NCI-H2107 (cell line): ENCODE results near the gene CD59.

Source experiments
- DNase-seq: peaks from one replicate; lab custom pipeline; 2025; lab: John Stamatoyannopoulos, UW

CD59 gene, protein sequence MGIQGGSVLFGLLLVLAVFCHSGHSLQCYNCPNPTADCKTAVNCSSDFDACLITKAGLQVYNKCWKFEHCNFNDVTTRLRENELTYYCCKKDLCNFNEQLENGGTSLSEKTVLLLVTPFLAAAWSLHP

DNA sequence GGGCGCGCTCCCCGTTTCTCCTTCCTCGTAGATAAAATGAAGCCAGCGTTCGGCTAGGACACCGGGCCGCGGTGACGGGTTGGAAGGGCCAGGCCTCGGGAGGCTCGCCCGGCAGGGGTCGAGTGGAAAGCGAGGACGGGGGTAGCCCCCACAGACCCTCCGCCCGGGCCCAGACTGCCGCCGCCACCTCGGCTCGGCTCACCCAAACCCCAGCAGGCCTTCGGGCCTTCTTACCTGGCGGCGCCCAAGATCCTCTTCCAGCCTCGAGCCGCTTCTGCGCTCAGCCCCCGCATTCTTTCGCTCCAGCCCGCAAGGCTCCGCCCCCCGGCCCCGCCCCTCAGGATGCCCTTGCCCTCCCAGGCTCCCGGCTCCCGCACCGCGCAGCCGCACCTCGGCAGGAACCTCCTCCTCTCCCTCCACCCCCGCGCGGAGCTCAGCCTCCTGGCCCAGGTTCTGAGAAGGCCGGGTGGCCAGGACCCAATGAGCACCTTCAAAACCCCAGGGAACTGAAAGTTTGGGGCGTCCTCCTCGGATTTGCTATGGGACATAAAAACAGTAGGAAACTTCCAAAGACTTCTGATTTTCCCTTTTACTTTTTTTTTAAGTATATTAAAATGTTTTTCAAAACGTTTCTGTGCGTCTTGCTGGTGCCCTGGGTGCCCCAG lies at the start of gene CD59:
TSS of gene CD59 (minus strand) at position 276 of the 665 bp plus-strand sequence. CDS start 13,978 bp downstream, outside the sequence.
- peak; percentile 78 for DNase-seq

DNA sequence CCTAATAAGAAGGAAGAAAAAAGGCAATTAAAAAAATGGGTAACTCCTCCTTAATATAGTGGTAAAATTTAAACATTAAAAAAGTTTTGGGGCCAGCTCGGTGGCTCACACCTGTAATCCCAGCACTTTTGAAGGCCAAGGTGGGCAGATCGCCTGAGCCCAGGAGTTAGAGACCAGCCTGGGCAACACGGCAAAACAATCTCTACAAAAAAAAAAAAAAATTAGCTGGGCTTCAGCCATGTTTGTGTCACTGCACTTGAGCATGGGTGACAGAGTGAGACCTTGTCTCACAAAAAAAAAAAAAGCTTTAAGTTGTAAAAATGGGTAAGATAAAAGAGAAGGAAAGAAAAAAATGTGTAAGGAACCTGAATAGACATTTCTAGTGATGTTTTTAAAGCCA lies 49.4 kb upstream of the CD59 start:
- no peak for DNase-seq

DNA sequence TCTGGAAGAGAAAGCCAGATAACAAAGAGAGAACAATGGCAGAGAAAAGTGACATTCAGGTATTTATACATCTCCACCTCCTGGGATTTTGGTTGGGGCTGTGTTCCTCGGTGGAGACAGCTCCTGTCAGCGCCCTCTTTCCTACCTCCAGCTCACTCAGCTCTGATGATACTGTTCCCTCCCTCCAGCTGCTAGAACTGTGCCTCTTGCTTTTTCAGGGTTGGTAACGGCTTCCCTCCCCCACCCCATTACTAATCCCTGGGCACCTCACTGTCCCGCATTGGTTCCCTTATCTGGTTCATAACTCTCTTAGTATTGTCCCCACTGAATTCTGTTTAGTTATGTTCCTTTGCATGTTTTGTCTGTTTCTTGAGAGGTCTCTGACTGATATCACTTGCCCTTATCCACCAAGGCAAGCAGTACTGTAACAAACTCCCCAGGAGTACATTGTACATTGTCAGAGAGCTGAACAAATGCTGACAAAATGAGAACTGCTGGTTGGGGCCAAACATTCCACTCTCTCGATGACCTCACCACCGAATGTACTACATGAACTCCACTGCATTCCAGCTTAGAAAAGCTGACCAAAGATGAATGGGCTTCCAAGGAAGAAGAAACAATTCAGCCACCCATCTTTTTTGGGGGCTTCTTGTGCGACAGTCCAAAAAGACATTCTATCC lies 43.8 kb upstream of the CD59 start:
- no peak for DNase-seq

DNA sequence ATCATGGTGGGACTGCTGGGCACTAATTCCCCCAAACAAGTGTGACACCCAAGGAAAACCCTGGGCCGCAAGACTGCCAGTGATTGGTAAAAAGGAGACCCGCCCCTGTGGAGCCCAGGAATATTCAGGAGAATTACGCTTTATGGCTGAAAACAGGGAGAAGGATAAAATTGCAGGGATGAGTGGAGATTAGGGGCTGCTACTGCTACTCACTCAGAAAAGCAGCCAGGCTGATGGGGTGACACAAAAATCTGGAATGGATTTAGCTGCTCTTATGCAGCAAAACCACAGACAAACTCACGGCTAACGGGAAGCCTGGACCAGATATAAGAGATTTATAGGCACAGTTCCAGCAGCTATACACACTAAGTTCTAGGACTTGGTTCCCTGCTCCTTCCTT lies 42.5 kb upstream of the CD59 start:
- no peak for DNase-seq

DNA sequence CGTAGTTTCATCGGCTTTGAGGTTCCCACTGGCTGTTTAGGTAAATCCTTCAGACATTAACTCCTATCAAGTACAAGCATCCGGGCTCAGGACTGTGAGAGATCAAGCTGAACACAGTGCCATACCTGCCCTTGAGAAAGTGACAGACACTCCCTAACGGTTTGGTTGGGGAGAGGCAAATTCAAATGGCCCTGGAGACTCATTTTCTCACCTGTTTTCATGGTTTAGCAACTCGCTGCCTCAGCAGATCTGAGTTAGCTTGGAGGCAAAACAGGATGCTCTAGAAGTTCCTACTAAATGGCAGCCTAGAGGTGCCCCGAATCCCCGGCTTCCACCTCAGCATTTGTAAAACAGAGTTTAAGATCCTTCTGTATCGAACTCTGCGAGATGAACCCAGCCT lies 41.7 kb upstream of the CD59 start:
- no peak for DNase-seq

DNA sequence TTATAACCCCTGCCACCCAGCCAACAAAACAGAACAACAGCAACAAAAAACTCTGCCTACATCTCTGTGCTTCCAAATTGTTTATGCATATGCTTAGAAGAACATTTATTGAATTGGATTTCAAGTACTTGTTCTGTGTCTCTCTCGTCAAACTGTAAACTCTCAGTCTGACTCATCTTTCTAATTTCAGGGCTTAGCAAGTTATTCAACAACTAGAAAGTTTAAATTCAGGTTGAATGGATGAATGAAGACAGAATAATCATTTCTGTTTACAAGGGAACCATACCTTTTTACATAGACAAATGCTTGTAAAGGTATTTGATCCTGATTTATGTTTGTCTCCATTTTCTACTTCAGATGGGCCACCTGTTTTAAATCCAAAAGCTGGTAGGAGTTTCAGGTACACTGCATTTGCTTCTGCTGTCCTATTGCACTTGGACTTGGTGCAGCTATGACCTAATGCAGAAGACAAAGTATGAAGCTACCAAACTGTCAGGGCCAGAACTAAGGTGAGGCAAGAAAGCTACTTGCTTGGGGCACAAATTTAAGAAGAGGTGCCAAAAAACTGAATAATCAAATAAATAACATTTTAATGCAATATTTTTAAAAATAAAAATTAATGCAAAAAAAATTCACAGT lies 39.7 kb upstream of the CD59 start:
- DNase-seq, result no peak

DNA sequence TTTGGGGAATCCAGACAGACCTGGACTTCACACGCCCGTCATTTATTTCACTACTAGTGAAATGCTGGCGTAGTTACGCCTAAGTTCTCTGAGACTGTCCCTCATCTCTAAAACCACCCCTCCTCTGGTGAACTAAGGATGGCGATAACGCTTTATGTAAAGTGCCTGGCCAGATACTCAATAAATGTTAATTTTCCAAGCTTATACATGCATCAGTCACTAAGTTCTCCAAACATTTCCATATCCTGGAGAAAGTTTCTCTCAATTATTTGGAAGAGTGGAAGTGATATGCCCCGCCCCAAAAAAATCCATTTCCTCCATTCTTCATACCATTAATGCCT lies 39.2 kb upstream of the CD59 start:
- DNase-seq, result no peak

DNA sequence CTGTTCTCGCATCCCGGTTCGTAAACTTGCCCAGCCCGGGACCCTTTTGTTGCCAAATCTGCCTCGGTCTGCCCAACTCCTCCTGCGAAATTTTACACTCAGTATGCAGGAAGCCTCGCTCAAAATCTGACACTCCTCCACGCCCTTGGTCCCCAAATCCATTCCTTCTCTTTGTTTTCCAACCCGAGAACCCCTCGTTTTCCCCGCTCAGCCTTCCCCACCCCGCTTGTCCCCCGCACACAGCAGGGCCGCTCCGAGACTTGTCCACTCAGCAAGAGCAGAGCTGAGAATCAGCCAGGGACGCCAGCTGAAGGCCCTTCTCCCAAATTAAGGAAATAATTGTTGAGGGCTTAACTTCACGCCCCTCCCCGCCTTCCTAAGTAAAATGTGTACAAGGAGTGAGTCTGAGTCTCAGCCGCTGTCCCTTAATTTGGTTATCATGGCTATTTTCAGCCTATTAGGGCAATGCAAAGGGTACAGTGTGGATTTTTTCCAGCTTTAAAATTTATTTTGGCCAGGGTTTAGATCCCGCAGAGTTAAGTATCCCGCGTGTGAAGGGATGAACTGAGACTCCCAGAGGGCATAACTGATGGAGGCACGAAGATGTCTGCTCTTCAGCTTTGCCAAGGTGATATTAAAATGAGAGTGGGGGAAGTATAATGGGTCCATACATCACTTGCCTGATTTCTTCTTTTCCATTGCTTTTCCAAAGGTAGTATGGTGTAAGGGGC lies 38.7 kb upstream of the CD59 start:
- no peak for DNase-seq

DNA sequence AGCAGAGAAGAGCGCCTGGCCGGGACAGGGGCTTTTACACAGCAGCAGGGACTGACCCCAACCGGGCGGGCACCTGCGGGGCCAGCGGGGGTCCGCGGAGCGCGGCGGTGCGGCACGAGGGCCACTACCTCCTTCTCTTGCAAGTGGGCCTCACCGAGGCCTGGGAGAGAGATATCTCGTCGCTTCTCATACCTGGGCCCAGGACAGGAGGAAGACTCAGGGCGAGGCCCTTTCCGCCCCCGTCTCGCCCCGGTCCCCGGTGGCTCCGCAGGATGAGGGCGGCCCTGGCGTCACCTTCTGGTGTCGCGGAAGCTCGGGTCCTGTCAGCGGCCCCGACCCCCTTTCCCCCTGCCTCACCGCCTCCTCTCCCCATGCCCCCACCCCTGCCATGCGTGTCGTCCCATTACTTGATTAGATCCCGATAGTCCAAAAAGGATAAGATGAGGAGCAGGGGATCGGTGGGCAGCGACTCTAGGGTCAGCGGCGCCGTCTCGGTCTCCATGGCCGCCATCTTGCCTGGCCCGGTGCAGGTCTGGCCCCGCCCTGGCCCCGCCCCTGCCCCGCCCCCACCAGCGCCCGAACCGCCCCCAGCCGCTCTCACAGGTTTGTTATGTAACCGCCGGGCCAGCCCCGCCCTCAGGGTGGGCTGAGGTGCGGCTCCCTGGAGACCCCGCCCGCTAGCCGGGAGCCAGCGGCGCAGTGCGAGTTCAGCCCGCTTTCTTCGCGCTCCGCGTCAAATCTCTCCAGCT lies 37.9 kb upstream of the CD59 start, which contains the start of gene FBXO3:
TSS of gene FBXO3 (minus strand) at position 534 of the 749 bp plus-strand sequence. CDS start at position 511, 23 bp downstream.
- peak; percentile 89 for DNase-seq

DNA sequence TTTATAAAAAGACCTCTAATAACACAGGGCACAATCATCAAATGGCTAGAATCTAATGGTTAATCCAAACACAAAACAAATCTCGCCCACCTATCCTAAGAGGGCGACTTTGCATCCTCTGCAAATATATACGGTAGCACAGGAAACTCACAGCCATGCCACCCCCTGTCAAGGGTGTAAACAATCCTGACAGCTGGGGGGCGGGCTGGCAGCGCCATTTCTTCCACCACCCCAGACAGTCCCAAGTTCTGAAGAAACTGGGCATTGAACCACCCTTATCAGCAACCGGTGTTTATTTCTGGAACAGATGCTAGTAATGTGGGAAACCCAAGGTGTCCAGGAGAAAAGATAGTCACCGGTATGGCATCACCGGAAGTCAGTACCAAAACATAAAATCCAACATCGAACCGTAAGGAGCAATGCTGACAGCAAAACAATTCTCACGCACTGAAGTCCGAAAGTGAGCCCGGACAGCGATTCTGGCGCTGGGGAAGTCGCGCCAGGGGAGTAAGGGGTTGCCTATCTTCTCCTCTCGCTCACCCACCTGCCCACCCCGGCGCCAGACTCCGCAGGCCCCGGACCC lies 37.3 kb upstream of the CD59 start:
- DNase-seq, result no peak

DNA sequence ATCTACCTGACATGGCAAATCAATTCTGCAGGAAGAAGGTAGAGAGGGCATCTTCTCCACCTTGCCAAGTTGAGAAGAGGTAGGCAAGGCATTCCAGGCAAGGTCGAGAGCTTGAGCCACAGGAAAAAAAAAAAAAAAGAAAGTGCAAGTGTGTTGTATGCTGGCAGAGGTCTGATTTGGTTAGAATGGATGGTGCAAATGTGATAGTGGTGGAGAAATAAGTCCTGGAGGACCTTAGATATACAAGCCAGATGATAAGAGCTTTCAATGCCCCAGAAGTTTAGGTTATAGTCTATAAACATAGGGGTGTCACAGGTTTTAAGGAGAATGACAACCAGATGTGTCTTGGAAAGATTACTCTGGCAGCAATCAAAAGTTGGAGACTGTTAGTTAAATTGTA lies 36.6 kb upstream of the CD59 start:
- no peak for DNase-seq

DNA sequence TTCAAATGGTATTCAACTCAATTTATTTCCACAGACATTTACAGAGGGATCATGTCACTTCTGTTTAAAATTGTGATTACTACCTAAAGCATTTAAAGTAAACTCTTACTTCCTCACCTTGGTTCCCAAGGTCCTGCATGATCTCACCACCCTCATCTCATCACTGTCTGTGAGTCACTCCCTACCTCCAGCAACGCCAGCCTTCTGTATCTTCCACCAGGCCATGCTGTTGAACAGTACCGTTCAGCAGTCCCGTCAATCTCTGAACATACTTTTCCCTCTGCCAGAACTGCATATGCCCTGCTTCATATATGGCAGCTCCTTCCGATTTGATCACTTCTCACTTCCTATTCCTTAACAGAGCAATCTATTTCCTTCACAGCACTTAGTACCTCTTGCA lies 36.1 kb upstream of the CD59 start:
- DNase-seq, result no peak

DNA sequence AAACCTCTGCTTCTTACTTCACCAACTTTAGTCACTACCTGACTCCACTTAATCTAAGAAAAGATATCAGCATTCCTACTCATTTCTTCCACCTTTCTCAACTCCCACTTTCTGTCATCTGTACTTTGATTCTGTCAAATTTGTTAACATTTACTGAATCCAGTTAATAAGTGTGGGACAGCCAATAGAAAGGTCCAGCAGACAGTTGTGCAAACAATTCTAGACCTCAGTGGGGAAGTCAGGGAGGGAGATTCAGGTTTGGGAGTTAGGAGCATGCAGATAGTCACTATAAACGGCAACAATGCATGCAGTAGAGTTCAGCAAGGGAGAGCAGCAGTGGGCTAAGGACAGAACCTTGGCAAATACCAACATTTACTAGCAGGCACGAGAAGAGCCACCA lies 34.0 kb upstream of the CD59 start:
- no peak for DNase-seq

DNA sequence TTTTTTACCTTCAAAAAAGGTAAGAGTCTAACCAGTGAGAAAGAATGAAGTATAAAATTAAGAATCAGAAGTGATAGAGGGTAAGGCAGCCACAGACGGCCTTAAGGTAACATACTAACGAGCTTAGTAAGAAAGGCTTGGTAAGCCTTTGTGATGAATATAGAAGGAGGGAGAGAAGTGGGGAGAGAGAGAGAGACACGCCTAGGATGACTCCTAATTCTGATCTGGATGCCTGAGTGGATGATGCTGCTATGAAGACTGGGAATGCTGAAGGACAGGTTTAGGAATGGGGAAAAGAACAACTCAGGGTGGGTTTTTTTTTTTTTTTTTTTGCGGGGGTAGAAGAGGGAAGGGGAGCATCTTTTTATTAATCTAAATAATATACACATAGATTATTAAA lies 33.3 kb upstream of the CD59 start:
- DNase-seq, result no peak

DNA sequence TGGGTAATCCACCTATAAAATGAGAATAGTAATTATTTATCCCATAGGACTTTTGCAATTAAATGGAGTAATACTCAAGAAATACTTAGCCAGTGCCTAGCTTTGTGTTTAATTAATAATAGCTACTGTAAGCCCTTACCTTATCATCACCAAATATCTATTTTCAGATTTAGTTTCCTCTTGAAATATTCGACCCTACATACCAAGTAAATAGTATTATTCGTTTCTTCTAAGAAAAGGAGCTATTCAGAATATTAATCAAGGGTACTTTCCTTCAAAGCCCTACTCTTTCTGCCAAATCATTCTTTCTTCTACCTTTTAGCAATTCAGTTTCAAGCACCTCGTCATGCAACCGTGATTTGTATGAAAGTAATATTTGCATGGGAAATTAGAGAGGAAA lies 31.4 kb upstream of the CD59 start:
- DNase-seq, result no peak

DNA sequence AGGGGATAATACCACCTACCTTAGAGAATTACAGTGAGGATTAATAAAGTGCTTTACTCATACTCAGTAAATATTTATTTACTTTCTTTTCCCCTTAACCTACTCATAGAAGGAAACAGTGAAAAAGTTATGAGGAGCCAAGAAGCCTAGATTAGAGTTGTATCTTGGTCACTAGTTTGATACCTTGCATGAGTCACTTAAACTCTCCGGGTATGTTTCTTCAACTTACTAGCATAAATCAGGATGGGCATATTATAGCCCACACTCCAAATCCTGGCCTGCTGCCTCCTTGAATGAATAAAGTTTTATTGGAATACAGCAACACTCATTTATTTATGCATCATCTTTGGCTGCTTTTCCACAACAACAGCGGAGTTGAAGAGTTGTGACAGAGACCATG lies 29.9 kb upstream of the CD59 start:
- no peak for DNase-seq

DNA sequence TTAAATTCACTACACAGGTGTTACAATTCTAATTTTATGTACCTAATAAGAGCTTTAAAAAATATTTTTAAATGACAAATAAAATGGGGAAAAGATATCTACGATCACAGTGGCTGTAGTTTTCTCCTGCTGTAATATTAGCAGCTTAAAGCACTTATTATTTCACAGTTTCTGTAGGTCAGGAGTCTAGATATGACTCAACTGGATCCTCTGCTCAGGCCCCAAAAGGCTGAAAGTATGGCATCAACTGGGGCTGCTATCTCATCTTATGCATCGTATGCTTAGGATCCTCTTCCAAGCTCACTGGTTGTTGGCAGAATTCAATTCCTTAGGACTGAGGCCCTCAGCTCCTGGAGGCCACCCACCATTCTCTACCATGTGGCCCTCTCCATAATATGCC lies 25.2 kb upstream of the CD59 start:
- DNase-seq, result no peak

DNA sequence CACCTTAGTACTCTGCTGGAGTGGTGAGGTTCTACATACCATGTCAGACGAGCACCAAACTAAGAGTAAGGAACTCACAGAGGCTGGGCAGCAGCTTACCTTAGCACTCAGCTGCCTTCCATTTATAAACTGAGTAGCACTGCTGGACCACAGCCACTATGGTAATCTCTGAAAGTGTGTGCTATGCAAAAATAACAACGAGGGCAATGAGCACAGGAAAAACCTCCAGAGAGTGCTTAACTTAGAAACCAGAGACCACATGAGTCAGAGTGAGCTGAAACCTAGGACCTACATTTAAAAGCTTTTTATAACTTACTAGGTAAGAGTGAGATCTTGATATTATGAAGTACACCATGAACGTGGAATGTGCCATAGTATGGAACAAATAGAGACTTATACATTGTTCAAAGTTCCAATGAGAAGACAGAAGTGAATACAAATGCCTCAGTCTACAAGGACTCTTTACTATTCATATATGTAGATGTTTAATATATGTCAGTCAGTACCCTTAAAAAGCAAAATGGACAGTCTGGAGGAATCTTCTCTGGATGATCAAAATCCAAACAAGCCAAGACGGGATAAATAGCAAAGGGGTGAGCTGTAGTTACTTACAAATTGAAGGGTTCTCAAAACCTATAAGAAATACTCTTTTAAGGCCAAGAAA lies 17.2 kb upstream of the CD59 start:
- DNase-seq, result no peak

DNA sequence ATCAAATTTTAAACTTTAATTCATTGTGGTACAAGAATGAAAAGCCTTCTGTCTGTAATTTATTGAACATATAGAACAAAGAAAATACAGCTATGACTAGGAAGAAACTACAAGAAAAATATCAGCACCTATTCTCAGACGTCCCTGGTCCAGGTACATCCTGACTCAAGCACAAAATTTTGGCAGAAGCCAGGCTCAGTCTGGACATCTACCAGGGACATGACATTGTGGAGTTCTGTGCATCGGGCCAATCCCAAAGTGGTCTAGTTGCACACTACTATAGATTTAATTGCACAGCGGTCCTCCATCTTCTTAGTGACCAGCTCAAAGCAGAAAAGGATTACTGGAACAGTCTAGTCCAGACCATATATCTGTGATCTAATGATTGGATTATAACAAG lies 15.7 kb upstream of the CD59 start:
- no peak for DNase-seq

DNA sequence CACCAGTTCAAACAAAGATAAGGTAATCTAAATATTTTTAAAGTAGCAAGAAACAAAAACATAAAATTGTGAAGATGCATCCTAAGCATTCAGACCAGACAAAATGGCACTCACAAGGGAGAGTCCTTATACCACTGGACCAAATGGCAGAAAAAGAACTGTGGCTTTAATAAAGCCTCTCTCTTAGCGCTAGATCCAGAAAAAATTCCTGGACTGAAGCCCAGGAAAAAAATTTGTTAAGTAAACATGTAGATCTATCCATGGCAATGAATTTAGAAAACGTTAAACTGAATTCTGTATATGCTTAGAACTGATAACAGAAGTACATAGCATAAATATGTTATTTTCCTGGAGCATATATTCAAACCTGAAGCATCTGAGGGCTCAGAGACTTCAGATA lies 11.8 kb upstream of the CD59 start:
- no peak for DNase-seq

DNA sequence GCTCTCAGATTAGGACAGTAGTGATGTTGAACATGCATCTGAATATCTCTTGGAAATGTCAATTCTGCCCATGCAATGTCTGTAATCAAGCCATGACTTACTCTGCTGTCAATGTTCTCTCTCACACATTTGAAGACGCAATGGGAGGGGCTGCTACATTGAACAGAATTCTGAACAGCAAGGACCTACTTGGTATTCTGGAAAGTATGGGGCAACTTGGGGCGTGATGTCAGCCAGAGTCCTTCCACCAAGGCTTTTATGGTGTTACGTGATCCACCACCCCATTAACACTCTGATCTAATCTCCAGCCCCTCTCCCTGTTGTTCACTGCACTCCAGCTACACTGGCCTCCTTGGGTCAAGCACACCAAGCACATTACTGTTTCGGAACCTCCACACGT lies 7.1 kb upstream of the CD59 start:
- no peak for DNase-seq
